Measurements from ENCODE around the gene ITGB4.
"Not testable (repeated sequence)": the region's sequence is repeated elsewhere in the genome, so short reads cannot be mapped to it uniquely, and the experiment has no call there.

DNA sequence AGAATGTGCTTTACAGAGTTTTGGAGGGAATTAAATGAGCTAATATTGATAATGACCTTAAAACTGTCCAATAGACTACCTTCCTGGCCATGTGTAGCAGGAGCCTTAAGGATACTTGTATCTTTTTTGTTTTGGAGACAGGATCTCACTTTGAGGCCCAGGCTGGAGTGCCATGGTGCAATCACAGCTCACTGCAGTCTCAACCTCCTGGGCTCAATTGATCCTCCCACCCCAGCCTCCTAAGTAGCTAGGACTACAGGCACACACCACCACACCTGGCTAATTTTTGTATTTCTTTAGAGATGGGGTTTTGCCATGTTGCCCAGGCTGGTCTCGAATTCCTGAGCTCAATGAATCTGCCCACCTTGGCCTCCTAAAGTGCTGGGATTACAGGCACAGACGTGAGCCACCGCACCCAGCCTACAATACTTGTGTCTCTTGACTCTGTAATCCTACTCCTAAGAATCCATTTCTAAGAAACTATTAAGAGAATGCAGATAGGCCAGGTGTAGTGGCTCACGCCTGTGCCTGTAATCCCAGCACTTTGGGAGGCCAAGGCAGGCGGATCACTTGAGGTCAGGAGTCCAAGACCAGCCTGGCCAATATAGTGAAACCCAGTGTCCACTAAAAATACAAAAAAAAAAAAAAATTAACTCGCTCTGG is 38.9 kb downstream of the ITGB4 start:
- not testable (repeated sequence) for TF ChIP-seq CTCF, POLR2A (IDR thresholded peaks at IDR 0.05)
